ENCODE results near the gene TOGARAM2. TPM values are rescaled to one million over a fixed set of nuclear protein-coding genes. Genes with fewer than 3 reads are reported as not detected.

The TOGARAM2 gene
- total RNA-seq, 1 experiment from 2014 or later, result 0.76 TPM

- no TSS peak for BruUV-seq (replicated peaks)
Measured at GRCh38 chr2:29068513-29068912, 87.4 kb downstream of the TOGARAM2 start.

More at GRCh38 chr2:29068513-29068912, 87.4 kb downstream of the TOGARAM2 start:
- Histone ChIP-seq H3K4me2 (ENCODE audit: low read length) (no peak overlapping the region; the same call in 1 of the 2 replicates), H3K4me1 (ENCODE audit: control insufficient read depth in 1 of 2, insufficient read depth in 2 of 2, low read length in 2 of 2) (peaks cover 0 to 9% of the 10 kb centered on the region in 2 experiments; a peak in 2 of 4 replicates), H4K20me1 (ENCODE audit: insufficient read depth) (no peaks in the 10 kb centered on the region), H3K9me3 (ENCODE audit: control insufficient read depth in 1 of 2, insufficient read depth in 1 of 2, low read depth in 1 of 2, low read length in 2 of 2) (no peaks in the 10 kb centered on the region), H3K36me3 (ENCODE audit: control insufficient read depth in 1 of 2, insufficient read depth in 2 of 2, low read length in 2 of 2) (no peaks in the 10 kb centered on the region), H3K79me2 (ENCODE audit: insufficient read depth, low read length) (no peaks in the 10 kb centered on the region), H3K9me2 (ENCODE audit: insufficient read depth) (no peaks in the 10 kb centered on the region), H3K4me3 (replicated peaks in 1 of 2; ENCODE audit: low read depth in 1 of 2, low read length in 2 of 2) (no peak overlapping the region), H3K27me3 (ENCODE audit: insufficient read depth, low read length) (no peaks in the 10 kb centered on the region), H3K27ac (ENCODE audit: low read depth, low read length) (no peak overlapping the region), H3K9ac (ENCODE audit: low read length) (no peak overlapping the region), H2AFZ (ENCODE audit: low read depth, low read length, poor library complexity, severe bottlenecking) (no peak overlapping the region)
- DNase-seq (ENCODE audit: low read depth, low spot score) (no peak), ATAC-seq (peak; percentile 19; the same call in 1 of the 2 replicates)
- TF ChIP-seq FOSL1 (IDR thresholded peaks at IDR 0.05; ENCODE audit: low read depth) (no peak), RAD21 (IDR thresholded peaks at IDR 0.05; ENCODE audit: low read depth) (no peak), POLR2A (IDR thresholded peaks at IDR 0.05; ENCODE audit: borderline replicate concordance, extremely low read depth, insufficient read depth, insufficient read length) (no peak), SP1 (IDR thresholded peaks at IDR 0.05; ENCODE audit: low read depth) (no peak), CEBPB (IDR thresholded peaks at IDR 0.05; ENCODE audit: low read depth) (no peak), EZH2 (IDR thresholded peaks at IDR 0.05) (no peak), ZBTB33 (IDR thresholded peaks at IDR 0.05; ENCODE audit: extremely low read depth, insufficient replicate concordance, low read length) (no peak), SIN3A (IDR thresholded peaks at IDR 0.05; ENCODE audit: low read depth) (no peak), ELF1 (IDR thresholded peaks at IDR 0.05; ENCODE audit: borderline replicate concordance, low read depth) (no peak), POLR2AphosphoS5 (IDR thresholded peaks at IDR 0.05; ENCODE audit: low read depth, low read length) (no peak), CTCF (IDR thresholded peaks at IDR 0.05 in 2 of 3, conservative IDR thresholded peaks at IDR 0.05 in 1 of 3; ENCODE audit: borderline replicate concordance in 1 of 3, insufficient read depth in 1 of 3, low read depth in 2 of 3, low read length in 2 of 3) (no peak), MAX (IDR thresholded peaks at IDR 0.05) (no peak), ZFX (IDR thresholded peaks at IDR 0.05) (no peak), JUND (IDR thresholded peaks at IDR 0.05) (no peak), CBX3 (IDR thresholded peaks at IDR 0.05; ENCODE audit: low read depth) (no peak)
- TF ChIP-seq, protein P1, sequence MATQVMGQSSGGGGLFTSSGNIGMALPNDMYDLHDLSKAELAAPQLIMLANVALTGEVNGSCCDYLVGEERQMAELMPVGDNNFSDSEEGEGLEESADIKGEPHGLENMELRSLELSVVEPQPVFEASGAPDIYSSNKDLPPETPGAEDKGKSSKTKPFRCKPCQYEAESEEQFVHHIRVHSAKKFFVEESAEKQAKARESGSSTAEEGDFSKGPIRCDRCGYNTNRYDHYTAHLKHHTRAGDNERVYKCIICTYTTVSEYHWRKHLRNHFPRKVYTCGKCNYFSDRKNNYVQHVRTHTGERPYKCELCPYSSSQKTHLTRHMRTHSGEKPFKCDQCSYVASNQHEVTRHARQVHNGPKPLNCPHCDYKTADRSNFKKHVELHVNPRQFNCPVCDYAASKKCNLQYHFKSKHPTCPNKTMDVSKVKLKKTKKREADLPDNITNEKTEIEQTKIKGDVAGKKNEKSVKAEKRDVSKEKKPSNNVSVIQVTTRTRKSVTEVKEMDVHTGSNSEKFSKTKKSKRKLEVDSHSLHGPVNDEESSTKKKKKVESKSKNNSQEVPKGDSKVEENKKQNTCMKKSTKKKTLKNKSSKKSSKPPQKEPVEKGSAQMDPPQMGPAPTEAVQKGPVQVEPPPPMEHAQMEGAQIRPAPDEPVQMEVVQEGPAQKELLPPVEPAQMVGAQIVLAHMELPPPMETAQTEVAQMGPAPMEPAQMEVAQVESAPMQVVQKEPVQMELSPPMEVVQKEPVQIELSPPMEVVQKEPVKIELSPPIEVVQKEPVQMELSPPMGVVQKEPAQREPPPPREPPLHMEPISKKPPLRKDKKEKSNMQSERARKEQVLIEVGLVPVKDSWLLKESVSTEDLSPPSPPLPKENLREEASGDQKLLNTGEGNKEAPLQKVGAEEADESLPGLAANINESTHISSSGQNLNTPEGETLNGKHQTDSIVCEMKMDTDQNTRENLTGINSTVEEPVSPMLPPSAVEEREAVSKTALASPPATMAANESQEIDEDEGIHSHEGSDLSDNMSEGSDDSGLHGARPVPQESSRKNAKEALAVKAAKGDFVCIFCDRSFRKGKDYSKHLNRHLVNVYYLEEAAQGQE (IDR thresholded peaks at IDR 0.05; ENCODE audit: low read depth), result no peak
- ChIA-PET POLR2A (no interaction called here), CTCF (no interaction called here), RAD21 (ENCODE audit: low non-redundant PET in 1 of 2, low total read pairs in 2 of 2, uncharacterized antibody in 2 of 2, unreplicated experiment in 2 of 2) (no interaction called here)
- intact Hi-C loops (cut with micrococcal nuclease), result no loop called here
